ENCODE measurements around the gene USP6NL. TPM values are rescaled to one million over a fixed set of nuclear protein-coding genes. Genes with fewer than 3 reads are reported as not detected.

The USP6NL gene
- total and polyA plus RNA-seq, 3 experiments from 2014 or later = 1.3 to 3.2 (median 1.9) TPM

- Histone ChIP-seq H3K27me3 (ENCODE audit: insufficient read depth, low read length, poor library complexity, severe bottlenecking) (no peaks in the 10 kb centered on the region), H3K9me3 (ENCODE audit: low read length) (no peaks in the 10 kb centered on the region), H3K36me3 (ENCODE audit: insufficient read depth, low read length) (no peaks in the 10 kb centered on the region), H3K4me1 (ENCODE audit: insufficient read depth, low read length) (peaks cover 6% of the 10 kb centered on the region), H3K27ac (ENCODE audit: low read depth, low read length) (peak overlapping the region; percentile 79), H3K4me3 (ENCODE audit: low read length) (peak overlapping the region; percentile 67)
- H3K4me1 Mint-ChIP-seq = peaks cover 11 to 61% (median 41%) of the 10 kb centered on the region in 3 donors
- peaks cover 6 to 16% of the 10 kb centered on the region in 2 donors for H3K27me3 Mint-ChIP-seq
- H3K4me3 Mint-ChIP-seq = peak overlapping the region; percentile 89 to 95 (median 92)
- POLR2A ChIA-PET = interaction anchor here (0.7 kb wide), 1 partner anchor 10 kb away, joined by 4 read pairs; no protein-coding TSS in a partner anchor
- CTCF ChIA-PET = interaction anchor here (0.7 to 2.1 kb wide), 3 partner anchors 9 to 146 kb away, joined by 3 to 5 read pairs (median 4); no protein-coding TSS in a partner anchor
- peaks cover 2 to 12% (median 8%) of the 10 kb centered on the region in 5 donors for H3K9me3 Mint-ChIP-seq
- DNase-seq = peak in 1 of 5 donors; percentile 27
- H3K27ac Mint-ChIP-seq = peak overlapping the region; percentile 59 to 92 (median 88)
- peaks cover 0 to 4% (median 0%) of the 10 kb centered on the region in 3 donors for H3K36me3 Mint-ChIP-seq
Measured at GRCh38 chr10:11612021-11613001, 861 bp upstream of the USP6NL start.

GRCh38 chr10:11610826-11611247 is 613 bp downstream of the USP6NL start:
- Mint-ChIP-seq H3K36me3 (peaks cover 0 to 4% (median 0%) of the 10 kb centered on the region in 3 donors), H3K4me1 (peaks cover 11 to 65% (median 44%) of the 10 kb centered on the region in 3 donors)
- DNase-seq = peak in 3 of 5 donors; percentile 3 to 45 (median 11)

GRCh38 chr10:11610166-11610825 is 1.2 kb downstream of the USP6NL start:
- ChIA-PET CTCF (no interaction called here), POLR2A (no interaction called here)
- peak overlapping the region; percentile 55 for H3K27ac ChIP-seq (ENCODE audit: low read depth, low read length)

More at GRCh38 chr10:11610826-11611247, 613 bp downstream of the USP6NL start:
- Mint-ChIP-seq H3K4me3 (peak overlapping the region; percentile 85 to 90 (median 89)), H3K27me3 (peaks cover 11 to 16% of the 10 kb centered on the region in 2 donors), H3K27ac (peak overlapping the region in 7 of 8 donors; percentile 24 to 83 (median 77)), H3K9me3 (peaks cover 0 to 2% (median 0%) of the 10 kb centered on the region in 5 donors)
- ChIA-PET CTCF (interaction anchor here (2.1 kb wide), 1 partner anchor 147 kb away, joined by 5 read pairs; no protein-coding TSS in a partner anchor), POLR2A (no interaction called here)
- H3K4me3 ChIP-seq (ENCODE audit: low read length) = peak overlapping the region; percentile 52
- no peaks in the 10 kb centered on the region for H3K9me3 ChIP-seq (ENCODE audit: low read length)
- H3K27me3 ChIP-seq (ENCODE audit: insufficient read depth, low read length, poor library complexity, severe bottlenecking) = no peaks in the 10 kb centered on the region
- H3K36me3 ChIP-seq (ENCODE audit: insufficient read depth, low read length) = no peaks in the 10 kb centered on the region
- H3K27ac ChIP-seq (ENCODE audit: low read depth, low read length) = peak overlapping the region; percentile 55
- peaks cover 6% of the 10 kb centered on the region for H3K4me1 ChIP-seq (ENCODE audit: insufficient read depth, low read length)

GRCh38 chr10:11609492-11610093 is 1.9 kb downstream of the USP6NL start:
- peaks cover 12 to 69% (median 54%) of the 10 kb centered on the region in 3 donors for H3K4me1 Mint-ChIP-seq
- CTCF ChIA-PET = no interaction called here
- peak overlapping the region in 5 of 7 donors; percentile 4 to 79 (median 45) for H3K4me3 Mint-ChIP-seq
- H3K4me1 ChIP-seq (ENCODE audit: insufficient read depth, low read length) = peaks cover 6% of the 10 kb centered on the region
- H3K27ac Mint-ChIP-seq = peak overlapping the region in 2 of 8 donors; percentile 30 to 72
- no peaks in the 10 kb centered on the region for H3K9me3 Mint-ChIP-seq
- H3K9me3 ChIP-seq (ENCODE audit: low read length) = no peaks in the 10 kb centered on the region
- peak overlapping the region; percentile 55 for H3K27ac ChIP-seq (ENCODE audit: low read depth, low read length)
- H3K36me3 Mint-ChIP-seq = peaks cover 0 to 4% (median 0%) of the 10 kb centered on the region in 3 donors
- POLR2A ChIA-PET = no interaction called here
- no peak for DNase-seq
- H3K27me3 Mint-ChIP-seq = peaks cover 12 to 14% of the 10 kb centered on the region in 2 donors
- H3K4me3 ChIP-seq (ENCODE audit: low read length) = no peak overlapping the region
- no peaks in the 10 kb centered on the region for H3K27me3 ChIP-seq (ENCODE audit: insufficient read depth, low read length, poor library complexity, severe bottlenecking)
- no peaks in the 10 kb centered on the region for H3K36me3 ChIP-seq (ENCODE audit: insufficient read depth, low read length)

More at GRCh38 chr10:11610166-11610825, 1.2 kb downstream of the USP6NL start:
- Histone ChIP-seq H3K36me3 (ENCODE audit: insufficient read depth, low read length) (no peaks in the 10 kb centered on the region), H3K27me3 (ENCODE audit: insufficient read depth, low read length, poor library complexity, severe bottlenecking) (no peaks in the 10 kb centered on the region), H3K9me3 (ENCODE audit: low read length) (no peaks in the 10 kb centered on the region), H3K4me1 (ENCODE audit: insufficient read depth, low read length) (peaks cover 6% of the 10 kb centered on the region), H3K4me3 (ENCODE audit: low read length) (peak overlapping the region; percentile 52)
- H3K36me3 Mint-ChIP-seq = peaks cover 0 to 4% (median 0%) of the 10 kb centered on the region in 3 donors
- peaks cover 14 to 16% of the 10 kb centered on the region in 2 donors for H3K27me3 Mint-ChIP-seq
- peaks cover 0 to under 1% (median 0%) of the 10 kb centered on the region in 5 donors for H3K9me3 Mint-ChIP-seq
- no peak for DNase-seq
- peak overlapping the region in 6 of 8 donors; percentile 9 to 83 (median 78) for H3K27ac Mint-ChIP-seq
- H3K4me1 Mint-ChIP-seq = peaks cover 11 to 66% (median 48%) of the 10 kb centered on the region in 3 donors
- peak overlapping the region; percentile 85 to 90 (median 89) for H3K4me3 Mint-ChIP-seq

GRCh38 chr10:11609052-11609451 is 2.4 kb downstream of the USP6NL start:
- Histone ChIP-seq H3K4me3 (ENCODE audit: low read length) (no peak overlapping the region), H3K36me3 (ENCODE audit: insufficient read depth, low read length) (no peaks in the 10 kb centered on the region), H3K4me1 (ENCODE audit: insufficient read depth, low read length) (peaks cover 10% of the 10 kb centered on the region), H3K27me3 (ENCODE audit: insufficient read depth, low read length, poor library complexity, severe bottlenecking) (no peaks in the 10 kb centered on the region), H3K27ac (ENCODE audit: low read depth, low read length) (no peak overlapping the region), H3K9me3 (ENCODE audit: low read length) (no peaks in the 10 kb centered on the region)
- Mint-ChIP-seq H3K4me1 (peaks cover 14 to 67% (median 54%) of the 10 kb centered on the region in 3 donors), H3K9me3 (no peaks in the 10 kb centered on the region), H3K27me3 (peaks cover 12 to 14% of the 10 kb centered on the region in 2 donors), H3K27ac (peak overlapping the region in 1 of 8 donors; percentile 66), H3K36me3 (peaks cover 0 to 4% (median 0%) of the 10 kb centered on the region in 3 donors), H3K4me3 (peak overlapping the region in 2 of 7 donors; percentile 54 to 79)
- ChIA-PET POLR2A (no interaction called here), CTCF (no interaction called here)
- DNase-seq = no peak

GRCh38 chr10:11608159-11609013 is 3.1 kb downstream of the USP6NL start:
- Histone ChIP-seq H3K27me3 (ENCODE audit: insufficient read depth, low read length, poor library complexity, severe bottlenecking) (no peaks in the 10 kb centered on the region), H3K4me3 (ENCODE audit: low read length) (no peak overlapping the region), H3K36me3 (ENCODE audit: insufficient read depth, low read length) (no peaks in the 10 kb centered on the region), H3K9me3 (ENCODE audit: low read length) (no peaks in the 10 kb centered on the region), H3K27ac (ENCODE audit: low read depth, low read length) (no peak overlapping the region), H3K4me1 (ENCODE audit: insufficient read depth, low read length) (peaks cover 16% of the 10 kb centered on the region)
- H3K36me3 Mint-ChIP-seq = peaks cover 0 to 4% (median 0%) of the 10 kb centered on the region in 3 donors
- H3K27me3 Mint-ChIP-seq = peaks cover 12 to 14% of the 10 kb centered on the region in 2 donors
- ChIA-PET CTCF (no interaction called here), POLR2A (no interaction called here)
- peaks cover 14 to 70% (median 58%) of the 10 kb centered on the region in 3 donors for H3K4me1 Mint-ChIP-seq
- H3K9me3 Mint-ChIP-seq = no peaks in the 10 kb centered on the region
- peak overlapping the region in 3 of 7 donors; percentile 13 to 79 (median 39) for H3K4me3 Mint-ChIP-seq
- no peak for DNase-seq
- H3K27ac Mint-ChIP-seq = peak overlapping the region in 1 of 8 donors; percentile 45

Measured in CD8-positive, alpha-beta memory T cell (primary cell).